Mammary epithelial cell (primary cell): ENCODE data around the gene PLCG2.

Source experiments
- CTCF ChIP-seq, 2 donors: IDR thresholded peaks in 1 of 2; conservative IDR thresholded peaks in 1 of 2; 2 replicates each; pipeline ENCODE4 v1.5.1; 2011 to 2012; ENCODE audit warnings: inconsistent platforms in 2 of 2, low read length in 2 of 2, mild to moderate bottlenecking in 2 of 2, control low read depth in 1 of 2, low read depth in 1 of 2; ENCODE audit not compliant: insufficient read depth in 1 of 2; ENCODE audit errors: extremely low read depth in 1 of 2
- EZH2 ChIP-seq: IDR thresholded peaks from 2 replicates; pipeline ENCODE4 v1.6.1; 2012; ENCODE audit warnings: low read length, inconsistent platforms, borderline replicate concordance

- TF ChIP-seq CTCF (conservative IDR thresholded peaks at IDR 0.05 in 1 of 2, IDR thresholded peaks at IDR 0.05 in 1 of 2; ENCODE audit: extremely low read depth in 1 of 2, insufficient read depth in 1 of 2, low read depth in 1 of 2, low read length in 2 of 2) = no peak
- no peak for TF ChIP-seq EZH2
Measured at GRCh38 chr16:81814751-81815428, 35.8 kb downstream of the PLCG2 start.
